Spinal cord (tissue), 10 donors: ENCODE measurements around the gene VOPP1. TPM values are rescaled to one million over a fixed set of nuclear protein-coding genes. Genes with fewer than 3 reads are reported as not detected.

Source experiments
- DNase-seq, 6 donors: peaks; one replicate each; pipeline versions ENCODE4 v3.0.0 to v3.0.0-alpha.2; 2013 to 2015; ENCODE audit warnings: low spot score in 6 of 6, low read depth in 4 of 6
- H3K27ac ChIP-seq: one replicate; pipeline ENCODE4 v1.5.1; 2013; ENCODE audit warnings: low read depth, low read length, control low read depth
- H3K27me3 ChIP-seq: one replicate; pipeline ENCODE4 v1.6.1; 2013; ENCODE audit warnings: low read length; ENCODE audit not compliant: control insufficient read depth, insufficient read depth
- H3K36me3 ChIP-seq: one replicate; pipeline ENCODE4 v1.6.1; 2013; ENCODE audit warnings: low read length; ENCODE audit not compliant: control insufficient read depth, insufficient read depth
- H3K4me1 ChIP-seq: one replicate; pipeline ENCODE4 v1.6.1; 2013; ENCODE audit warnings: low read length; ENCODE audit not compliant: control insufficient read depth, insufficient read depth
- H3K4me3 ChIP-seq: one replicate; pipeline ENCODE4 v1.5.1; 2013; ENCODE audit warnings: low read depth, low read length, control low read depth
- H3K9me3 ChIP-seq: one replicate; pipeline ENCODE4 v1.6.1; 2013; ENCODE audit warnings: low read length; ENCODE audit not compliant: control insufficient read depth, insufficient read depth
- WGBS: methylation state at CpG from one replicate; pipeline ENCODE4 v1.1.5; 2013; ENCODE audit warnings: missing lambda C conversion rate; ENCODE audit not compliant: insufficient coverage; 5-methylcytosine and 5-hydroxymethylcytosine counted together
- polyA plus RNA-seq, 2 donors: library from polyadenylated mRNA; unstranded; fragments of 120-200 nt; gene quantifications; one replicate each; pipeline ENCODE4 v1.2.1, GENCODE V29; 2013; ENCODE audit not compliant: insufficient read length in 2 of 2
- total RNA-seq, 2 donors: library from RNA; depleted of rRNA in 1 of 2; stranded (reverse); fragments of 120-200 nt in 1 of 2; fragments of >200 nt in 1 of 2; gene quantifications; one replicate each; pipeline versions ENCODE4 v1.2.3 to v1.2.4, GENCODE V29; 2013 to 2014
- donor health status: healthy.

The VOPP1 gene
- total and polyA plus RNA-seq, 4 donors: 59.1 to 121 (median 86.5) TPM

DNA sequence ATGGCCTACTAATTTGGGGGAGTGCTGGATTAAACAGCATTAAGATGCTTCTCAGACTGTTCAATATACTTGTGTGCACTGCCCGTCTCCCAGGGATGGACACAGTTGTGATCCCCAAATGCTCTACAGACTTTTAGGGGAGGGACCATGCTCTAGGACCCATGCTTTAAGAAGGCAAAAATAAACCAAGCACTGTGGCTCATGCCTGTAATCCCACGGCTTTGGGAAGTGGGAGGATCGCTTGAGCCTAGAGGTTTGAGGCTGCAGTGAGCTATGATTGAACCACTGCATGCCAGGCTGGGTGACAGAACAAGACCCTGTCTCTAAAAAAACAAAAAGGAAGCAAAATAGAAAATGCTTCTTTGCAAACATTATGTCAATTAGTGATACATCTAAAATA, 102.6 kb downstream of the VOPP1 start:
- DNase-seq: no peak
- WGBS: 38% methylated on average over 1 of the region's 3 CpGs
- no peaks in the 10 kb centered on the region for H3K9me3 ChIP-seq
- H3K4me3 ChIP-seq: no peak overlapping the region
- peaks cover 20% of the 10 kb centered on the region for H3K36me3 ChIP-seq
- H3K27me3 ChIP-seq: no peaks in the 10 kb centered on the region
- peaks cover 12% of the 10 kb centered on the region for H3K4me1 ChIP-seq
- H3K27ac ChIP-seq: no peak overlapping the region

DNA sequence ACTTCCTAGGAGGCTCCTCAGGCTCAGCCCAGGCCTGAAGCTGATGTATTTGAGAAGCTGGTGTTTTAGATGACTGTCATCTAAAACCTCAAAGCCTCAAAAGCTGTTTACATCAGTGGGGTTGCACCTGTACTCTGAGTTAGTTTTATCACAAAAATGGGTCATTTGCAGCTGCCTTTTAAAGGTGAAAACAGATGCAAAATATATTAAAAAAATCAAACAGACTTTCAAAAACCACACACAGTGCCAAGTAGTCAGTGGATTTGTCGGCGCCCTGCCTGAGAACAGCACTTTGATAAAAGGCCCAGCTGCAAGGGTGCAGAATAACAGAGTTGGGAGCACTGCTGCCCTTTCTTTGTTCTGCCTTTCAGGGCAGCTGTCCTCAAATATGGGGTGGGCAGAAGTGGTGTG, 103.0 kb downstream of the VOPP1 start:
- peak overlapping the region; percentile 19 for H3K27ac ChIP-seq

DNA sequence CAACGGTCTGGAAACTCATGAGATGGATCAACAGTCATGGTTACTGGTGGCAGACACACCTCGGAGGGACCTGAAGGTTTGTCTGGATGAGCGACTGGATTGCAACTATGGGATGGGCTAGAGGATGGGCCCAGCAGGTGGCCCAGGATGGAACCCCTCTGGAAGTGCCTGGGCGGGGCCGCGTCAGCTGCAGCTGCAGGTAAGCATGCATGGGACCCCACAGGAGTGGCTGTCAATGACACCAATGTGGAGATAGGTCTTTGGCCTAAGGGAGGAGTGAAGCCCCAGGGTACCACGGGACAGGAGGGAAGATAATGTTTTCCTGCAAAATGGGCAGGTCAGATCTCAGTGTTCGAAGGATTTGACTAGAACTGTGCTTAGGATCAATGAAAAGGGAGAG, 103.8 kb downstream of the VOPP1 start:
- Histone ChIP-seq H3K4me1 (peaks cover 12% of the 10 kb centered on the region), H3K27ac (no peak overlapping the region), H3K27me3 (no peaks in the 10 kb centered on the region), H3K4me3 (no peak overlapping the region), H3K9me3 (no peaks in the 10 kb centered on the region), H3K36me3 (peaks cover 27% of the 10 kb centered on the region)
- no peak for DNase-seq
- WGBS: over 99% methylated on average over 6 of the region's 8 CpGs

More for the DNA sequence above, 103.0 kb downstream of the VOPP1 start:
- WGBS: no CpG with 5 or more reads among the region's 2 CpGs
- Histone ChIP-seq H3K27me3 (no peaks in the 10 kb centered on the region), H3K36me3 (peaks cover 20% of the 10 kb centered on the region), H3K4me3 (no peak overlapping the region), H3K4me1 (peaks cover 12% of the 10 kb centered on the region), H3K9me3 (no peaks in the 10 kb centered on the region)
- peak in 2 of 6 donors; percentile 47 to 67 for DNase-seq

DNA sequence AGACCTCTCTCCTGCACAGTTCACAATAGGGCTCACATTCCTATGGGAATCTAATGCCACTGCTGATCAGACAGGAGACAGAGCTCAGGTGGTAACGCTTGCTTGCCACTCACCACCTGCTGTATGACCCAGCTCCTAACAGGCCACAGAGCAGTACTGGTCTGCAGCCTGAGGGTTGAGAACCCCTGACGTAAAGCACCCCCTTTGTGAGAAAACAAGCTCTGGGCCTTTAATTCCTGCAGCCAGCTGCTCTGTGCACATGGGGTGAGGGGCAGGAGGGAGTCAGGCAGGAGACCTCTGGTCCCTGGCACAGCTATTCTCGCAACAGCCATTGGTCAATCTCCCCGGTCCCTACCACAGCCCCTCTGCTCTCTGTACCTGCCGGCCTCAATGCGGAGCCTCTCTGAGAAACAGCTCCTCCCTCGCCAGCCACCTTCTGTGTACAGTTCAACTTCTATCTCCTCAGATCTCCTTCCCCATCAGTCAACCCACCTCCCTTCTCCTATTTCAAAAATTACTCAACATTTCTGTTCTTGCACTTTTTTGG, 105.2 kb downstream of the VOPP1 start:
- Histone ChIP-seq H3K36me3 (peaks cover 20% of the 10 kb centered on the region), H3K27me3 (no peaks in the 10 kb centered on the region), H3K9me3 (no peaks in the 10 kb centered on the region), H3K4me1 (peaks cover 12% of the 10 kb centered on the region), H3K4me3 (no peak overlapping the region), H3K27ac (no peak overlapping the region)
- WGBS: 98% methylated on average over 6 of the region's 7 CpGs
- DNase-seq: no peak

DNA sequence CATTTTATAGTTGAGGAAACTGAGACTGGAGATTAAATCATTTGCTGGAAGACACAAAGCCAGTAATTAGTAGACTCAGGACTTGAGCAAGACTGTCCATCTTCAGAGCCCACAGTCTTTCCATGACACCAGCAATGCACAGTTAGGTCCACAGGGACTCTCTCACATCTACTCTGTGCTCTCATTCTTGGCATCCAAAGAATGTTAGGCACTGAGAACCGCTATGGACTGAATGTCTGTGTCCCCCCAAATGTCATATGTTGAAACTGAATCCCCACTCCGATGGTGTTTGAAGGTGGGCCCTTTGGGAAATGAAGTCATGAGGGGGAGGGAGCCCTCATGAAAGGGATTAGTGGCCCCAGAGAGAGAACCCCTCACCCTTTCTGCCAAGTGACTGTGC, 106.6 kb downstream of the VOPP1 start:
- Histone ChIP-seq H3K27me3 (no peaks in the 10 kb centered on the region), H3K4me3 (no peak overlapping the region), H3K9me3 (no peaks in the 10 kb centered on the region), H3K4me1 (peaks cover 12% of the 10 kb centered on the region), H3K36me3 (peaks cover 20% of the 10 kb centered on the region), H3K27ac (no peak overlapping the region)
- WGBS: no CpG with 5 or more reads among the region's 2 CpGs
- no peak for DNase-seq

DNA sequence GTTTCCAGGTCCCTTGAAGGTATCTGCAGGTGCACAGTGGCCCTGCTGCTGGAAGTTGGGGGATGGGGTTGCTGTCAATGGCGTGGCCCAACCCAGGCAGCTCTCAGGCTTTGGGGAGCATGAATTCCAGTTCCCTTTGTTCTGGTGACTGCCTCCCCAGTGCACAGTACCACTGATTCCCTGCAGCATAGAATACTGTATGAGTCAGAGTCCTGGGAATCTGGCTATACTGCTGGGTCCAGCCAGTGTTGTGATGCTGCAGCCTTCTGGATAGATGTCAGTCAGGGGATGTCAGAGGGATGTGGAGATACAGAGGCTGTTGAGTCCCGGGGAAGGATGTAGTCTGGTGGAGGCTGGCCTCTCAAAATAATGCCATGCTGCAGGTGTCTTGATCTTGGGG, 107.9 kb downstream of the VOPP1 start:
- DNase-seq: no peak
- Histone ChIP-seq H3K27me3 (no peaks in the 10 kb centered on the region), H3K27ac (no peak overlapping the region), H3K9me3 (no peaks in the 10 kb centered on the region), H3K36me3 (peaks cover 20% of the 10 kb centered on the region), H3K4me3 (no peak overlapping the region), H3K4me1 (peaks cover 6% of the 10 kb centered on the region)
- 89% methylated on average over 2 of the region's 2 CpGs for WGBS

DNA sequence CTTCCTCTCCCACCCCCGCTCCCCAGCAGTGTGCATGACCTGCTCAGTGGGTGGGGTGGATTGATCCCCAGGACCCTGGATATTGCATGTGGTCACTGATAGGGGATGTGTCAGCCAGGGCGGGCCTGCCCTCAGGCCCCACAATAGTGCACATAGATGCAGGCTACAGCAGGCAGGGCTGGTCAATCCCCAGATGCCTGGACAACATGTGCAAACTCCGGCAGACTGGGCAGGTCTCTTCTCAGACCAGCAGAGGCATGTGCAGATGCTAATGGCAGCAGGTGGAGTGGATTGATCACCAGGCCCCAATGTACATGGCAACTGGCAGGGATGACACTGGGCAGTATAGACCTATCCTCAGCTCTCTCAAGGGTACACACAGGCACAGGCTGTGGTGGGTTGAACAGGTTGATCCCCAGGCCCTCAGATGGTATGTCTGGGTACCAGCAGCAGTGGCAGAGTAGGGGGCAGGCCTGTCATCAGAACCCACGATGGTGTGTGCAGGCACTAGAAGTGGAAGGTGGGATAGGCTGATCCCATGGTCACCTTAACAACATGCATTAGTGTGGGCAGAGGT, 108.5 kb downstream of the VOPP1 start:
- no peak overlapping the region for H3K4me3 ChIP-seq
- H3K27me3 ChIP-seq: no peaks in the 10 kb centered on the region
- H3K9me3 ChIP-seq: peaks cover 3% of the 10 kb centered on the region
- peaks cover 4% of the 10 kb centered on the region for H3K4me1 ChIP-seq
- 96% methylated on average over 3 of the region's 4 CpGs for WGBS
- no peak overlapping the region for H3K27ac ChIP-seq
- no peak for DNase-seq
- H3K36me3 ChIP-seq: peaks cover 20% of the 10 kb centered on the region

DNA sequence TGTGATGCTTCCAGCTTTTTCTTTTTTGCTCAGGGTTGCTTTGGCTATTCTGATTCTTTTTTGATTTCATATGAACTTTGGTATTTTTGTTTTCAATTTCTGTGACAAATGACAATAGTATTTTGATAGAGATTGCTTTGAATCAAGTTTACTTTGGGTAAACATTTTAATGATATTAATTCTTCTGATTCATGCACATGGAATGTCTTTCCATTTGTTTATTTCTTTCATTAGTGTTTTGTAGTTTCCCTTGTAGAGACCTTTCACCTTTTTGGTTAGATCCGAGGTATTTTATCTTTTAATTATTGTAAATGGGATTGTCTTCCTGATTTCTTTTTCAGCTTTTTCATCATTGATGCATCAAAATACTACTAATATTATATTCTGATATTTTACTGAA, 114.0 kb downstream of the VOPP1 start:
- Histone ChIP-seq H3K36me3 (peaks cover under 1% of the 10 kb centered on the region), H3K9me3 (peaks cover 3% of the 10 kb centered on the region), H3K4me1 (no peaks in the 10 kb centered on the region), H3K27me3 (no peaks in the 10 kb centered on the region), H3K4me3 (no peak overlapping the region), H3K27ac (no peak overlapping the region)
- no peak for DNase-seq
- WGBS: no CpG with 5 or more reads among the region's 1 CpG

DNA sequence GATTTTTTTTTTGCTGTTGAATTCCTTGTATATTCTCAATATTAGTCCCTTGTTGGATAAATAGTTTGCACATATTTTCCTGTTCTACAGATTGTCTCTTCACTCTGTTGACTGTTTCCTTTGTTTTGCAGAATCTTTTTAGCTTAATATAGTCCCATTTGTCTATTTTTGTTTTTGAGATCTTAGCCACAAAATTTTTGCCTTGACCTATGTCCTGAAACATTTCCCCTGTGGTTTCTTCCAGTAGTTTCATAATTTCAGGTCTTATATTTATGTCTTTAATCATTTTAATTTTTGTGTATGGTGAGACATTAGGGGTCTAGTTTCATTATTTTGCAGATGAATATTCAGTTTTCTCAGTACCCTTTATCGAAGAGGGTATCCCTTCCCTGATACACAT, 114.5 kb downstream of the VOPP1 start:
- peaks cover 3% of the 10 kb centered on the region for H3K9me3 ChIP-seq
- H3K27me3 ChIP-seq: no peaks in the 10 kb centered on the region
- DNase-seq: no peak
- no CpG with 5 or more reads among the region's 1 CpG for WGBS
- no peaks in the 10 kb centered on the region for H3K36me3 ChIP-seq
- no peaks in the 10 kb centered on the region for H3K4me1 ChIP-seq
- no peak overlapping the region for H3K27ac ChIP-seq
- H3K4me3 ChIP-seq: no peak overlapping the region

DNA sequence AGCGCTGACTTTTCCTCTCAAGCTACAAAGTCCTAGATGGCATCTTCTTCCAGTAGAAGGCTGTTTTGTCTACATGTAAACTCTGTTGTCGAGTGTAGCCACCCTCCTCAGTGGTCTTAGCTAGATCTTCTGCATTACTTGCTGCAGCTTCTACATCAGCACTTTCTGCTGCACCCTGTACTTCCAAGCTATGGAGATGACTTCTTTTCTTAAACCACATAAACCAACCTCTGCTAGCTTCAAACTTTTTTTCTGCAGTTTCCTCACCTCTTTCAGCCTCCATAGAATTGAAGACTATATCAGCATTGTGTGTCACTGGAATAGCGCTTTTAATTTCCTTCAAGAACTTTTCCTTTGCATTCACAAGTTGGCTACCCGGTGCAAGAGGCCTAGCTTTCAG, 119.3 kb downstream of the VOPP1 start:
- 94% methylated on average over 2 of the region's 4 CpGs for WGBS
- Histone ChIP-seq H3K4me1 (peaks cover 9% of the 10 kb centered on the region), H3K27ac (no peak overlapping the region), H3K9me3 (no peaks in the 10 kb centered on the region), H3K4me3 (no peak overlapping the region), H3K36me3 (no peaks in the 10 kb centered on the region), H3K27me3 (no peaks in the 10 kb centered on the region)
- no peak for DNase-seq
